Fibroblast of the aortic adventitia (primary cell): ENCODE results near the gene TSC22D2. TPM values are rescaled to one million over a fixed set of nuclear protein-coding genes. Genes with fewer than 3 reads are reported as not detected.

Experiments used
- DNase-seq: peaks from one replicate; pipeline ENCODE4 v3.0.0-alpha.2; 2010; ENCODE audit warnings: low read depth
- H3K4me3 ChIP-seq: 2 replicates; pipeline ENCODE4 v1.5.1; 2011; ENCODE audit warnings: low read depth, mild to moderate bottlenecking, control low read depth, low read length, moderate library complexity
- CTCF ChIP-seq: IDR thresholded peaks from 2 replicates; pipeline ENCODE4 v1.5.1; 2011; ENCODE audit warnings: mild to moderate bottlenecking, low read length, control low read depth, inconsistent platforms; ENCODE audit not compliant: insufficient read depth
- total RNA-seq: library from RNA; depleted of rRNA; stranded (reverse); fragments of >200 nt; gene quantifications from 2 replicates; pipeline ENCODE4 v1.2.3, GENCODE V29; 2012; ENCODE audit warnings: low replicate concordance

Gene TSC22D2
- total RNA-seq, 1 donor: 15.4 TPM

DNA sequence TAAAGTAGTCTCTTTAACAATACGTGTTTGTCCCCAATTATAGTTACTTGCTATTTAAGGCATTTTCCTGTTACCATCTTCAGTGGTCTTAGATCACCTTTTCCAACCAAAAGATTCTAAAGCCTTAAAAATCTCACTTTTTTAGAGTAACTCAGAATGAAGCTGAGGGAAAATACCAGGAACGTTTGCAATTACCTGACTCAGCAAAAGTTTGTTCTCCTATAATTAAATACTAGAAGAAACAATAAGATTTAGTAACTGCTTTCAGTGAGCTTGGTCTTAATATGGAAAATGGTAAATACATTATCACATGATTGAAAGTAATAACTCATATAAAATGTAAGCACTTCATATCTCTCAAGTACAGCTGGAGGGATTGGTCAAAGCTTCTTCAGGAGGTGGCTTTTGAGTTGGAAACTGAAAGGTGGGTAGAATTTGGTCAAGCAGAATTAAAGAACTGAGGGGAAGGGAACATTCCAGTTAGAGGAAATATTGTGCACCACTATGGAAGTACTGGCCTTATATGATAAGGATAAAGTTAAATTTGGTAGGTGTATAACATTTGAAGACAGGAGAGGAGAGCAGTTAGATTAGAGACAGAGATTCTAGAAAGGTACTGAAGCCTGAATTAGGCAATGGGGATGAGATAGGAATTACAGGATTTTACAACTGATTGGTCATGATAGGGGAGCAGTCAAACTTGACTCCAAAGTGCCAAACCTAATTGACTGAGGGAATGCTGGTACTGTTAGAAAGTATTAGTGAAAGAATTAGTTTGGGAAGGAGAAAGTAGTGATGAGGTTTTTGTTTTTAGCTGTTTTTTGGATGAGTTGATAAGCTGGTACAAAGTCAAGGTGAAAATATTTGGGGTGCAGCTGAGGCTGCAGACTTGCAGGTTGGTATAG, 21.9 kb downstream of the TSC22D2 start:
- no peak overlapping the region for H3K4me3 ChIP-seq
- no peak for DNase-seq
- TF ChIP-seq CTCF: no peak

- H3K4me3 ChIP-seq: no peak overlapping the region
- TF ChIP-seq CTCF: no peak
- no peak for DNase-seq
Observed at GRCh38 chr3:150433347-150433746, 25.2 kb downstream of the TSC22D2 start.

DNA sequence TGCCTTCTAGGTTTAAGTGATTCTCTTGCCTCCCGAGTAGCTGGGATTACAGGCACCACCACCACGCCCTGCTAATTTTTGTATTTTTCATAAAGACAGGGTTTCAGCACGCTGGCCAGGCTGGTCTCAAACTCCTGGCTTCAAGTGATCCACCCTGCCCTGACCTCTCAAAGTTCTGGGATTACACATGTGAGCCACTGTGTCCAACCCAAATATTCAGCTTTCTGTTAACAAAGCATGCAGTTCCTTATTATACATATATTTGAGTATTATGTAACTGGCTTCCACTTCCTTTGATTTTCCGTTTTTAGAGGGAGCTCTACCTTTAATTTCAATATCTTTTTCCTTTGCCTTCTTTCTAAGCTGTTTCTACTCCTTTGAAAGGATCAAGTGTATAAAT, 26.1 kb downstream of the TSC22D2 start:
- no peak overlapping the region for H3K4me3 ChIP-seq
- no peak for TF ChIP-seq CTCF
- DNase-seq: no peak

DNA sequence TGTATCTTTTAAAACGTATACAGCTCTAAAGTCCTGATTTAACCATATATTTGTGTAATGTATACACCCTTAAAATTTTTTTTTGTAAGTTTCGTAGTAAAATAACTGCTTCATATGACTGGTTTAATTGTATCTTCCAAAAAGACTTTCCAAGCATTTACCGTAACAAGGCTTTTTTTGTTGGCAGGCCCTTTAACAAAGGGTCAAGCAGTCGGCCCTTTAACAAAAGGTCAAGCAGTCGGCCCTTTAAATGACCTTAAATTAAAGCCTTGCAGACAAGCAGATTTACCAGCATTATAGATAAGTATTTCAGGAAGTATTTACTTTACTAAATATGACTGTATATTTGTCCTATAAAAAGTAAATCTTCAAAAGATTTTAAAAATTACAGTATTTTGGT, 28.1 kb downstream of the TSC22D2 start:
- no peak overlapping the region for H3K4me3 ChIP-seq
- no peak for DNase-seq
- no peak for TF ChIP-seq CTCF

- H3K4me3 ChIP-seq: no peak overlapping the region
- DNase-seq: peak; percentile 26
- no peak for TF ChIP-seq CTCF
Observed at GRCh38 chr3:150439657-150440056, 31.6 kb downstream of the TSC22D2 start.

- no peak overlapping the region for H3K4me3 ChIP-seq
- DNase-seq: peak; percentile 65
- TF ChIP-seq CTCF: no peak
Observed at GRCh38 chr3:150443331-150443741, 35.2 kb downstream of the TSC22D2 start.
